ENCODE measurements around the gene PKP2. TPM values are rescaled to one million over a fixed set of nuclear protein-coding genes. Genes with fewer than 3 reads are reported as not detected.

PKP2 gene
- total and polyA plus RNA-seq, 2 of the 13 experiments (the other 11 are each of a cell fraction or from before 2014, with no cell fraction given) = 15.1 to 25.3 TPM

- TF ChIP-seq NFAT5 (CRISPR knock-in tag; IDR thresholded peaks at IDR 0.05) = no peak
- TF ChIP-seq ZFP36 (IDR thresholded peaks at IDR 0.05; ENCODE audit: borderline replicate concordance, low read depth, low read length, partially characterized antibody) = no peak
- TF ChIP-seq ZBTB42 (CRISPR knock-in tag; IDR thresholded peaks at IDR 0.05) = no peak
- TF ChIP-seq CENPX (CRISPR knock-in tag; IDR thresholded peaks at IDR 0.05) = no peak
- TF ChIP-seq, protein P1, sequence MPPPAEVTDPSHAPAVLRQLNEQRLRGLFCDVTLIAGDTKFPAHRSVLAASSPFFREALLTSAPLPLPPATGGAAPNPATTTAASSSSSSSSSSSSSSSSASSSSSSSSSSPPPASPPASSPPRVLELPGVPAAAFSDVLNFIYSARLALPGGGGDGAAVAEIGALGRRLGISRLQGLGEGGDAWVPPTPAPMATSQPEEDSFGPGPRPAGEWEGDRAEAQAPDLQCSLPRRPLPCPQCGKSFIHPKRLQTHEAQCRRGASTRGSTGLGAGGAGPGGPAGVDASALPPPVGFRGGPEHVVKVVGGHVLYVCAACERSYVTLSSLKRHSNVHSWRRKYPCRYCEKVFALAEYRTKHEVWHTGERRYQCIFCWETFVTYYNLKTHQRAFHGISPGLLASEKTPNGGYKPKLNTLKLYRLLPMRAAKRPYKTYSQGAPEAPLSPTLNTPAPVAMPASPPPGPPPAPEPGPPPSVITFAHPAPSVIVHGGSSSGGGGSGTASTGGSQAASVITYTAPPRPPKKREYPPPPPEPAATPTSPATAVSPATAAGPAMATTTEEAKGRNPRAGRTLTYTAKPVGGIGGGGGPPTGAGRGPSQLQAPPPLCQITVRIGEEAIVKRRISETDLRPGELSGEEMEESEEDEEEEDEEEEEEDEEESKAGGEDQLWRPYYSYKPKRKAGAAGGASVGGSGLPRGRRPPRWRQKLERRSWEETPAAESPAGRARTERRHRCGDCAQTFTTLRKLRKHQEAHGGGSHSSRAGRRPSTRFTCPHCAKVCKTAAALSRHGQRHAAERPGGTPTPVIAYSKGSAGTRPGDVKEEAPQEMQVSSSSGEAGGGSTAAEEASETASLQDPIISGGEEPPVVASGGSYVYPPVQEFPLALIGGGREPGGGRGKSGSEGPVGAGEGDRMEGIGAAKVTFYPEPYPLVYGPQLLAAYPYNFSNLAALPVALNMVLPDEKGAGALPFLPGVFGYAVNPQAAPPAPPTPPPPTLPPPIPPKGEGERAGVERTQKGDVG (CRISPR knock-in tag; IDR thresholded peaks at IDR 0.05; ENCODE audit: borderline replicate concordance) = no peak
- TF ChIP-seq ZNF44 (CRISPR knock-in tag; IDR thresholded peaks at IDR 0.05) = 0 out of 2 replicates have a peak, but pooled peaks have one; percentile 28
These were observed 140.0 kb downstream of the PKP2 start (continued) for GRCh38 chr12:32756476-32757066.
